Gastrocnemius medialis (tissue), 4 donors: ENCODE results near the gene PPP2R1A.

Source experiments
- CTCF ChIP-seq, 5 experiments: fragments of 450-650 bp in 3 of 5; fragments of 200-600 bp in 2 of 5; sonication (generic) in 2 of 5; IDR thresholded peaks in 4 of 5; conservative IDR thresholded peaks in 1 of 5; 1 replicate in 4 of 5; 2 replicates in 1 of 5; pipeline ENCODE4 v1.5.1; 2016 to 2019; ENCODE audit warnings: antibody characterized with exemption in 5 of 5, mild to moderate bottlenecking in 3 of 5, moderate library complexity in 3 of 5
- POLR2A ChIP-seq, 2 donors: fragments of 450-650 bp; IDR thresholded peaks; one replicate each; pipeline ENCODE4 v1.6.1; 2017; ENCODE audit warnings: antibody characterized with exemption in 2 of 2, mild to moderate bottlenecking in 2 of 2, moderate library complexity in 2 of 2

- TF ChIP-seq CTCF (IDR thresholded peaks at IDR 0.05 in 4 of 5, conservative IDR thresholded peaks at IDR 0.05 in 1 of 5), result no peak
- TF ChIP-seq POLR2A (IDR thresholded peaks at IDR 0.05), result no peak
Observed at GRCh38 chr19:52191389-52191788, 1.5 kb downstream of the PPP2R1A start.
